ENCODE data around the gene SGSM2. TPM values are rescaled to one million over a fixed set of nuclear protein-coding genes. Genes with fewer than 3 reads are reported as not detected.
A peak's percentile ranks its signal among the peaks of the same experiment; 100 is the strongest.

The SGSM2 gene
- total RNA-seq, 1 donor from 2014 or later, result 55.4 TPM

GRCh38 chr17:2387086-2388019, 50.1 kb downstream of the SGSM2 start:
- no peak for ATAC-seq
- H3K9me3 ChIP-seq, result no peaks in the 10 kb centered on the region
- intact Hi-C loops (cut with DNase I), result no loop called here
- H3K4me3 ChIP-seq, result no peak overlapping the region
- H3K36me3 ChIP-seq, result peaks cover 40% of the 10 kb centered on the region
- no peak overlapping the region for H3K27ac ChIP-seq
- DNase-seq, result no peak
- no peak for TF ChIP-seq CTCF (IDR thresholded peaks at IDR 0.05)
- peaks cover 35% of the 10 kb centered on the region for H3K4me1 ChIP-seq
- no peaks in the 10 kb centered on the region for H3K27me3 ChIP-seq (ENCODE audit: low read depth)

DNA sequence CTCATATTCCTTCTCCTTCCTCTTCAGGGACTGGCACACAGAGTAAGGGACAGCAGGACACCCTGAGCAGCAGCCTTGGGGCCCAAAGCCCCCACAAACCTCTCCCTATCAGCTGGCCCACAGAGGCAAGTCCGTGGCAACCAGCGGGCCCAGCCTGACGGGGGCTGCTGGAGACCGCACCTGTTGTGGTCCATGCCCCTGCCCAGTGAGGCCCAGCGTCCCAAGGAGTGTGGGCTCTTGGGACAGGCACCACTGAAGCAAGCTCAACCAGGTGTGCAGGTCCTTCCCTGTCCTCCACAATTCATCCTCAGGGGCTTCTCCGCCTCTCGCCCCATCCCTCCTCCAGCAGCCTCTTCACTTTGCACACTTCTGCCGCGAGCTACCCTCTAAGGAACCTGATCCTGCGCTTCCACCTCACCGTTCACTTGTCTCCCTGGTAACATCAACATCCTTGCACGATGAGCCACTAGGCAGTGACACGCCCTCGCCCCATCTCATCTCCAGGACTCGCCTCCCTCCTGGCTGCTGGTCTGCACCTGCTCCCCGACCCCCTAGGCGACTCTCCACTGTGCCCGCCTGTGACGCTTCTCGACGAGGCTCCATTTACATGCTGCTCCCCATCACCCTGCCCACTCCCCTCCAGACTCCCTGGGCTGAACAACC, 50.9 kb downstream of the SGSM2 start:
- TF ChIP-seq CTCF (IDR thresholded peaks at IDR 0.05), result no peak
- Histone ChIP-seq H3K4me3 (no peak overlapping the region), H3K9me3 (no peaks in the 10 kb centered on the region), H3K36me3 (peaks cover 40% of the 10 kb centered on the region), H3K27ac (no peak overlapping the region), H3K27me3 (ENCODE audit: low read depth) (no peaks in the 10 kb centered on the region), H3K4me1 (peaks cover 27% of the 10 kb centered on the region)
- ATAC-seq, result no peak
- intact Hi-C loops (cut with DNase I), result no loop called here
- DNase-seq, result no peak

DNA sequence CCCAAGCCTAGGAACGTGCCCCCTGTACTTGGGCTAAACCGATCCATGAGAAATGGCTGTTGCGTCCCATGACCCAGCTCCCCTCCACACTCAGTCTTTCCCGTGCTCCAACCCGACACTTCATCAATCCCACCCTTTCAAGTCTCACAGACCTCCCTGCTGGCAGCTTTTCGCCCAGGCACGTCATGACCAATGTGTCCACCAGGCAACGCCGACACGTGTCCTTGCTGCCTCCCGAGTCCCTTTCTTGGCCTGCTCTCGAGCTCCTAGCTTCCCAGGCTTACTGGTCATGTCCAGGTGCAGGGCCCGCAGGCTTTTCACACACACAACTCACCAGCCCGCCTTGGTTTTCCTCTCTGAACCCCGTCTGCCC, 51.4 kb downstream of the SGSM2 start:
- no peak overlapping the region for H3K4me3 ChIP-seq
- no peak overlapping the region for H3K27ac ChIP-seq
- no peaks in the 10 kb centered on the region for H3K9me3 ChIP-seq
- no peak for TF ChIP-seq CTCF (IDR thresholded peaks at IDR 0.05)
- H3K27me3 ChIP-seq (ENCODE audit: low read depth), result no peaks in the 10 kb centered on the region
- ATAC-seq (no peak), DNase-seq (no peak)
- H3K36me3 ChIP-seq, result peaks cover 40% of the 10 kb centered on the region
- intact Hi-C loops (cut with DNase I), result no loop called here
- peaks cover 26% of the 10 kb centered on the region for H3K4me1 ChIP-seq

DNA sequence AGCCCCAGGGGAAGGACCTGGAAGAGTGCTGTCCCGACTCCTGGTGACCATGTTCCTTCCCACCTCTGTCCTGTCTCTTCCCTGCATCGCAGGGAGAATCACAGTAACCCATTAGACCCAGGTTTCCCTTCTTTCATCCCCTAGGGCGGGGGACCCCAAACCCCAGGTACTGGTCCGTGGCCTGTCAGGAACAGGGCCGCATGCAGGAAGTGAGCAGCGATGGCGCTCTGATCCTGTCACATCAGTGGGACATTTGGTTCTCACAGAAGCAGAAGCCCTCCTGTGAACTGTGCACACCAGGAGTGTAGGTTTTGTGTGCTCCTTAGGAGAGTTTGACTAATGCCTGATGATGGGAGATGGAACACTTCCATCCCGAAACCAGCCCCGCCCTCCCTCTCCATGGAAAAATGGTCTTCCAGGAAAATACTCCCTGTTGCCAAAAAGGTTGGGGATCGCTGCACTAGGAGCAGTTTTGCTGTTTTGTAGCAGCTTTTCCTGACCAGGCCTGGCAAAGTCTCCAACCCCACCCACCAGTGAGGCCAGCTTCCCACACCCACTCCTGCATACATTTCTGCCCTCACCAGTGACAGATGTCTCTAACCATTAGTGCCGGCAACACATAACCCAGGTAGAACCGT, 53.0 kb downstream of the SGSM2 start:
- no peak overlapping the region for H3K4me3 ChIP-seq
- H3K27me3 ChIP-seq (ENCODE audit: low read depth), result no peaks in the 10 kb centered on the region
- no peak for ATAC-seq
- peaks cover 33% of the 10 kb centered on the region for H3K36me3 ChIP-seq
- no peak for DNase-seq
- peak overlapping the region; percentile 100 for H3K27ac ChIP-seq
- H3K4me1 ChIP-seq, result peaks cover 40% of the 10 kb centered on the region
- intact Hi-C loops (cut with DNase I), result no loop called here
- H3K9me3 ChIP-seq, result no peaks in the 10 kb centered on the region
- no peak for TF ChIP-seq CTCF (IDR thresholded peaks at IDR 0.05)

- H3K27ac ChIP-seq, result peak overlapping the region; percentile 100
- no peaks in the 10 kb centered on the region for H3K9me3 ChIP-seq
- ATAC-seq, result no peak
- DNase-seq, result no peak
- H3K27me3 ChIP-seq (ENCODE audit: low read depth), result no peaks in the 10 kb centered on the region
- peaks cover 54% of the 10 kb centered on the region for H3K4me1 ChIP-seq
- H3K36me3 ChIP-seq, result peaks cover 19% of the 10 kb centered on the region
- H3K4me3 ChIP-seq, result peak overlapping the region; percentile 90
- no peak for TF ChIP-seq CTCF (IDR thresholded peaks at IDR 0.05)
- intact Hi-C loops (cut with DNase I), result no loop called here
Measured at GRCh38 chr17:2391597-2392251, 54.4 kb downstream of the SGSM2 start.

Measured in lower lobe of right lung (tissue), 2 donors.